Gastrocnemius medialis (tissue), 4 donors: ENCODE data around the gene NDUFA11.

Experiments used
- CTCF ChIP-seq, 5 experiments: fragments of 450-650 bp in 3 of 5; fragments of 200-600 bp in 2 of 5; sonication (generic) in 2 of 5; IDR thresholded peaks in 4 of 5; conservative IDR thresholded peaks in 1 of 5; 1 replicate in 4 of 5; 2 replicates in 1 of 5; pipeline ENCODE4 v1.5.1; 2016 to 2019; ENCODE audit warnings: antibody characterized with exemption in 5 of 5, mild to moderate bottlenecking in 3 of 5, moderate library complexity in 3 of 5
- POLR2A ChIP-seq, 2 donors: fragments of 450-650 bp; IDR thresholded peaks; one replicate each; pipeline ENCODE4 v1.6.1; 2017; ENCODE audit warnings: antibody characterized with exemption in 2 of 2, mild to moderate bottlenecking in 2 of 2, moderate library complexity in 2 of 2

GRCh38 chr19:5864013-5864720 is 39.4 kb downstream of the NDUFA11 start:
- TF ChIP-seq POLR2A (IDR thresholded peaks at IDR 0.05) (no peak), CTCF (IDR thresholded peaks at IDR 0.05 in 4 of 5, conservative IDR thresholded peaks at IDR 0.05 in 1 of 5) (no peak)
